ENCODE data around the gene STH.
"Not testable (repeated sequence)": the region's sequence is repeated elsewhere in the genome, so short reads cannot be mapped to it uniquely, and the experiment has no call there.

STH gene

GRCh38 chr17:46023366-46023765, 24.3 kb downstream of the STH start:
- not testable (repeated sequence) for H3K4me3 ChIP-seq (ENCODE audit: low read depth, low read length); DNase-seq (ENCODE audit: low read depth)

GRCh38 chr17:46023783-46024388, 24.8 kb downstream of the STH start:
- no peak overlapping the region for H3K4me3 ChIP-seq (ENCODE audit: low read depth, low read length)
- no peak for DNase-seq (ENCODE audit: low read depth)

- H3K4me3 ChIP-seq (ENCODE audit: low read depth, low read length), result no peak overlapping the region
- no peak for DNase-seq (ENCODE audit: low read depth)
Observed at GRCh38 chr17:46024590-46024989, 25.5 kb downstream of the STH start.

- no peak for DNase-seq (ENCODE audit: low read depth)
- no peak overlapping the region for H3K4me3 ChIP-seq (ENCODE audit: low read depth, low read length)
Observed at GRCh38 chr17:46025060-46025459, 26.0 kb downstream of the STH start.

GRCh38 chr17:46025510-46026165, 26.6 kb downstream of the STH start:
- DNase-seq (ENCODE audit: low read depth), result no peak
- H3K4me3 ChIP-seq (ENCODE audit: low read depth, low read length), result no peak overlapping the region

- DNase-seq (ENCODE audit: low read depth), result no peak
- H3K4me3 ChIP-seq (ENCODE audit: low read depth, low read length), result no peak overlapping the region
Observed at GRCh38 chr17:46026166-46027047, 27.4 kb downstream of the STH start.

- DNase-seq (ENCODE audit: low read depth), result no peak
- H3K4me3 ChIP-seq (ENCODE audit: low read depth, low read length), result no peak overlapping the region
Observed at GRCh38 chr17:46027048-46027975, 28.3 kb downstream of the STH start.

GRCh38 chr17:46027976-46028325, 28.9 kb downstream of the STH start:
- no peak overlapping the region for H3K4me3 ChIP-seq (ENCODE audit: low read depth, low read length)
- no peak for DNase-seq (ENCODE audit: low read depth)

- no peak overlapping the region for H3K4me3 ChIP-seq (ENCODE audit: low read depth, low read length)
Observed at GRCh38 chr17:46028374-46028773, 29.3 kb downstream of the STH start.

GRCh38 chr17:46028981-46029565, 30.0 kb downstream of the STH start:
- H3K4me3 ChIP-seq (ENCODE audit: low read depth, low read length), result no peak overlapping the region
- no peak for DNase-seq (ENCODE audit: low read depth)

More at GRCh38 chr17:46028374-46028773, 29.3 kb downstream of the STH start:
- no peak for DNase-seq (ENCODE audit: low read depth)

- no peak overlapping the region for H3K4me3 ChIP-seq (ENCODE audit: low read depth, low read length)
- DNase-seq (ENCODE audit: low read depth), result no peak
Observed at GRCh38 chr17:46029627-46030026, 30.6 kb downstream of the STH start.

- no peak for DNase-seq (ENCODE audit: low read depth)
Observed at GRCh38 chr17:46030752-46031151, 31.7 kb downstream of the STH start.

GRCh38 chr17:46031440-46031839, 32.4 kb downstream of the STH start:
- DNase-seq (ENCODE audit: low read depth), result no peak
- H3K4me3 ChIP-seq (ENCODE audit: low read depth, low read length), result no peak overlapping the region

More at GRCh38 chr17:46030752-46031151, 31.7 kb downstream of the STH start:
- H3K4me3 ChIP-seq (ENCODE audit: low read depth, low read length), result no peak overlapping the region

- no peak for DNase-seq (ENCODE audit: low read depth)
- H3K4me3 ChIP-seq (ENCODE audit: low read depth, low read length), result no peak overlapping the region
Observed at GRCh38 chr17:46031920-46032319, 32.9 kb downstream of the STH start.

- H3K4me3 ChIP-seq (ENCODE audit: low read depth, low read length), result no peak overlapping the region
- DNase-seq (ENCODE audit: low read depth), result no peak
Observed at GRCh38 chr17:46032909-46033308, 33.9 kb downstream of the STH start.

GRCh38 chr17:46033392-46033791, 34.3 kb downstream of the STH start:
- no peak for DNase-seq (ENCODE audit: low read depth)
- H3K4me3 ChIP-seq (ENCODE audit: low read depth, low read length), result no peak overlapping the region

GRCh38 chr17:46035112-46035818, 36.2 kb downstream of the STH start:
- H3K4me3 ChIP-seq (ENCODE audit: low read depth, low read length), result no peak overlapping the region
- no peak for DNase-seq (ENCODE audit: low read depth)

GRCh38 chr17:46036491-46036890, 37.4 kb downstream of the STH start:
- H3K4me3 ChIP-seq (ENCODE audit: low read depth, low read length), result no peak overlapping the region
- no peak for DNase-seq (ENCODE audit: low read depth)

Data from skeletal muscle cell (primary cell).